H9 (cell line): ENCODE results near the gene DBI. TPM values are rescaled to one million over a fixed set of nuclear protein-coding genes. Genes with fewer than 3 reads are reported as not detected.

ENCODE experiments used
- DNase-seq: peaks from one replicate; pipeline ENCODE4 v3.0.0-alpha.2; 2017
- H2AFZ ChIP-seq: one replicate; pipeline ENCODE4 v1.6.1; 2013; ENCODE audit warnings: mild to moderate bottlenecking, low read length, control low read depth, moderate library complexity
- H2AK5ac ChIP-seq: 2 replicates; pipeline ENCODE4 v1.6.1; 2013; ENCODE audit warnings: low read length, control low read depth, mixed read lengths; ENCODE audit not compliant: insufficient read length
- H2BK120ac ChIP-seq: one replicate; pipeline ENCODE4 v1.6.1; 2013; ENCODE audit warnings: low read depth, mild to moderate bottlenecking, low read length, control low read depth, inconsistent platforms; ENCODE audit not compliant: poor library complexity, severe bottlenecking
- H2BK12ac ChIP-seq: 2 replicates; pipeline ENCODE4 v1.6.1; 2013; ENCODE audit warnings: low read length, control low read depth, mixed read lengths, low read depth; ENCODE audit not compliant: insufficient read length
- H2BK15ac ChIP-seq: 2 replicates; pipeline ENCODE4 v1.6.1; 2013; ENCODE audit warnings: low read depth, low read length, control low read depth
- H2BK20ac ChIP-seq: one replicate; pipeline ENCODE4 v1.6.1; 2013; ENCODE audit warnings: low read depth, mild to moderate bottlenecking, low read length, control low read depth, inconsistent platforms; ENCODE audit not compliant: poor library complexity, severe bottlenecking
- H2BK5ac ChIP-seq: 2 replicates; pipeline ENCODE4 v1.6.1; 2013; ENCODE audit warnings: low read length, control low read depth, mixed read lengths; ENCODE audit not compliant: insufficient read length
- H3K14ac ChIP-seq: 2 replicates; pipeline ENCODE4 v1.6.1; 2013; ENCODE audit warnings: low read length, control low read depth; ENCODE audit not compliant: insufficient read depth
- H3K18ac ChIP-seq: 2 replicates; pipeline ENCODE4 v1.6.1; 2013; ENCODE audit warnings: low read depth, mild to moderate bottlenecking, mixed read lengths, low read length, control low read depth; ENCODE audit not compliant: insufficient read length
- H3K23ac ChIP-seq: 2 replicates; pipeline ENCODE4 v1.6.1; 2013; ENCODE audit warnings: low read length, control low read depth, mixed read lengths, low read depth; ENCODE audit not compliant: insufficient read length
- H3K23me2 ChIP-seq: 2 replicates; pipeline ENCODE4 v1.6.1; 2013; ENCODE audit warnings: low read depth, mild to moderate bottlenecking, mixed read lengths, low read length, control low read depth; ENCODE audit not compliant: insufficient read length, poor library complexity, severe bottlenecking
- H3K27ac ChIP-seq: 2 replicates; pipeline ENCODE4 v1.5.1; 2013; ENCODE audit warnings: low read length, control low read depth, mixed read lengths, low read depth; ENCODE audit not compliant: insufficient read length
- H3K27me3 ChIP-seq: 2 replicates; pipeline ENCODE4 v1.6.1; 2013; ENCODE audit warnings: low read length, control low read depth, inconsistent platforms; ENCODE audit not compliant: insufficient read depth
- H3K4ac ChIP-seq: 2 replicates; pipeline ENCODE4 v1.6.1; 2013; ENCODE audit warnings: low read depth, mild to moderate bottlenecking, control low read depth, inconsistent platforms, low read length, moderate library complexity
- H3K4me1 ChIP-seq: 2 replicates; pipeline ENCODE4 v1.6.1; 2013; ENCODE audit warnings: low read length, control low read depth, inconsistent platforms; ENCODE audit not compliant: insufficient read depth
- H3K4me2 ChIP-seq: 2 replicates; pipeline ENCODE4 v1.6.1; 2013; ENCODE audit warnings: low read length, control low read depth, mixed read lengths; ENCODE audit not compliant: insufficient read length, insufficient read depth
- H3K56ac ChIP-seq: 2 replicates; pipeline ENCODE4 v1.6.1; 2013; ENCODE audit warnings: low read depth, mild to moderate bottlenecking, mixed read lengths, low read length, control low read depth; ENCODE audit not compliant: insufficient read length
- H3K79me1 ChIP-seq: 2 replicates; pipeline ENCODE4 v1.6.1; 2013; ENCODE audit warnings: low read depth, mild to moderate bottlenecking, moderate library complexity, low read length, control low read depth, inconsistent platforms; ENCODE audit not compliant: insufficient read depth, poor library complexity, severe bottlenecking
- H3K79me2 ChIP-seq: 2 replicates; pipeline ENCODE4 v1.6.1; 2013; ENCODE audit warnings: low read length, control low read depth, inconsistent platforms; ENCODE audit not compliant: insufficient read depth
- H3K9ac ChIP-seq: 2 replicates; pipeline ENCODE4 v1.6.1; 2013; ENCODE audit warnings: low read length, control low read depth, mixed read lengths; ENCODE audit not compliant: insufficient read length; ENCODE audit errors: extremely low read depth
- H3K9me3 ChIP-seq: one replicate; pipeline ENCODE4 v1.6.1; 2013; ENCODE audit warnings: low read depth, low read length, inconsistent platforms; ENCODE audit not compliant: control insufficient read depth
- H3T11ph ChIP-seq: one replicate; pipeline ENCODE4 v1.6.1; 2013; ENCODE audit warnings: mild to moderate bottlenecking, low read length, control low read depth, inconsistent platforms
- H4K20me1 ChIP-seq: one replicate; pipeline ENCODE4 v1.6.1; 2013; ENCODE audit not compliant: control insufficient read depth, insufficient read length, insufficient read depth
- H4K5ac ChIP-seq: 2 replicates; pipeline ENCODE4 v1.6.1; 2013; ENCODE audit warnings: low read depth, mild to moderate bottlenecking, mixed read lengths, low read length, control low read depth; ENCODE audit not compliant: insufficient read length
- H4K8ac ChIP-seq: replicated peaks from 2 replicates; pipeline ENCODE4 v1.6.1; 2013; ENCODE audit warnings: low read length, control low read depth, mixed read lengths, low read depth; ENCODE audit not compliant: insufficient read length
- H4K91ac ChIP-seq: 2 replicates; pipeline ENCODE4 v1.6.1; 2013; ENCODE audit warnings: low read depth, mild to moderate bottlenecking, moderate library complexity, mixed read lengths, low read length, control low read depth; ENCODE audit not compliant: insufficient read length
- H3K27ac Mint-ChIP-seq, 3 experiments: 2 replicates in 2 of 3; 3 replicates in 1 of 3; pipeline ENCODE4 v1.8.0; 2020 to 2021; ENCODE audit warnings: mixed read lengths in 3 of 3, mild to moderate bottlenecking in 1 of 3, moderate library complexity in 1 of 3
- H3K27me3 Mint-ChIP-seq: 2 replicates; pipeline ENCODE4 v1.8.0; 2021; ENCODE audit warnings: low read depth, mild to moderate bottlenecking, moderate library complexity, mixed read lengths
- H3K36me3 Mint-ChIP-seq, 3 experiments: 2 replicates in 2 of 3; 3 replicates in 1 of 3; pipeline ENCODE4 v1.8.0; 2020 to 2021; ENCODE audit warnings: low read depth in 3 of 3, mixed read lengths in 3 of 3; ENCODE audit not compliant: insufficient read depth in 1 of 3
- H3K4me1 Mint-ChIP-seq, 2 experiments: 2 replicates each; pipeline ENCODE4 v1.8.0; 2020; ENCODE audit warnings: mixed read lengths in 2 of 2
- H3K4me3 Mint-ChIP-seq, 2 experiments: 2 replicates in 1 of 2; 3 replicates in 1 of 2; pipeline ENCODE4 v1.8.0; 2020 to 2021; ENCODE audit warnings: mild to moderate bottlenecking in 2 of 2, mixed read lengths in 2 of 2, moderate library complexity in 1 of 2
- H3K9me3 Mint-ChIP-seq, 2 experiments: 2 replicates in 1 of 2; 3 replicates in 1 of 2; pipeline ENCODE4 v1.8.0; 2020; ENCODE audit warnings: mild to moderate bottlenecking in 2 of 2, mixed read lengths in 2 of 2, moderate library complexity in 1 of 2
- CTCF ChIP-seq: fragments of 200-600 bp; sonication (generic); conservative IDR thresholded peaks from 3 replicates; pipeline ENCODE4 v1.8.0; 2021; ENCODE audit warnings: antibody characterized with exemption, mild to moderate bottlenecking
- WGBS: extraction: QIAGEN DNeasy Blood & Tissue Kit; methylation state at CpG from one replicate; pipeline ENCODE4 v1.1.7; 2013; ENCODE audit warnings: missing lambda C conversion rate, low lambda C conversion rate, mixed read lengths; ENCODE audit not compliant: insufficient read length; ENCODE audit errors: extremely low coverage; 5-methylcytosine and 5-hydroxymethylcytosine counted together
- total RNA-seq: library from RNA; stranded (reverse); gene quantifications from 2 replicates; pipeline ENCODE4 v1.2.1, GENCODE V29; 2021

DBI gene
- total RNA-seq, 1 experiment from 2014 or later, result 127 TPM

GRCh38 chr2:119338272-119338671 lies 28.5 kb upstream of the DBI start:
- no peak overlapping the region for H2BK15ac ChIP-seq
- no peaks in the 10 kb centered on the region for H3K27me3 ChIP-seq
- H2BK20ac ChIP-seq, result no peak overlapping the region
- H3K18ac ChIP-seq, result no peak overlapping the region
- no peak overlapping the region for H2BK5ac ChIP-seq
- no peak overlapping the region for H3K27ac Mint-ChIP-seq
- no peak overlapping the region for H2BK120ac ChIP-seq
- H2AFZ ChIP-seq, result no peak overlapping the region
- H4K8ac ChIP-seq, result no peak overlapping the region
- no peaks in the 10 kb centered on the region for H3K79me2 ChIP-seq
- TF ChIP-seq CTCF, result no peak
- H3K9ac ChIP-seq, result no peak overlapping the region
- H3K79me1 ChIP-seq, result no peaks in the 10 kb centered on the region
- H4K91ac ChIP-seq, result no peak overlapping the region
- no peak overlapping the region for H3K56ac ChIP-seq
- no peaks in the 10 kb centered on the region for H3K9me3 Mint-ChIP-seq
- no peaks in the 10 kb centered on the region for H3K36me3 Mint-ChIP-seq
- no peak overlapping the region for H4K5ac ChIP-seq
- DNase-seq, result no peak
- H3K4ac ChIP-seq, result no peak overlapping the region
- H3K4me3 Mint-ChIP-seq, result no peak overlapping the region
- H2BK12ac ChIP-seq, result no peak overlapping the region
- H3K4me1 ChIP-seq, result no peaks in the 10 kb centered on the region
- H3K27me3 Mint-ChIP-seq, result no peaks in the 10 kb centered on the region
- no CpG with 5 or more reads among the region's 2 CpGs for WGBS
- H3K14ac ChIP-seq, result no peak overlapping the region
- H3K9me3 ChIP-seq, result no peaks in the 10 kb centered on the region
- no peak overlapping the region for H3T11ph ChIP-seq
- H3K23me2 ChIP-seq, result no peaks in the 10 kb centered on the region
- no peak overlapping the region for H3K4me2 ChIP-seq
- H3K4me1 Mint-ChIP-seq, result no peaks in the 10 kb centered on the region
- no peak overlapping the region for H3K23ac ChIP-seq
- no peaks in the 10 kb centered on the region for H4K20me1 ChIP-seq
- no peak overlapping the region for H3K27ac ChIP-seq
- H2AK5ac ChIP-seq, result no peak overlapping the region
